Hepatocyte (in vitro differentiated cells): Measurements from ENCODE around the gene NPC1. TPM values are rescaled to one million over a fixed set of nuclear protein-coding genes. Genes with fewer than 3 reads are reported as not detected.

Source experiments
- DNase-seq: peaks from one replicate; pipeline ENCODE4 v3.0.0-alpha.2; 2016; ENCODE audit warnings: low spot score
- H2AFZ ChIP-seq: fragments of 200-600 bp; sonication (generic); 2 replicates; pipeline ENCODE4 v1.6.0; 2016; ENCODE audit warnings: antibody characterized with exemption, mild to moderate bottlenecking
- H3K27ac ChIP-seq: fragments of 200-600 bp; sonication (generic); 2 replicates; pipeline ENCODE4 v1.5.1; 2016; ENCODE audit warnings: mild to moderate bottlenecking
- H3K27me3 ChIP-seq: fragments of 200-600 bp; sonication (generic); 2 replicates; pipeline ENCODE4 v1.6.1; 2016
- H3K36me3 ChIP-seq: fragments of 200-600 bp; sonication (generic); replicated peaks from 2 replicates; pipeline ENCODE4 v1.5.1; 2016; ENCODE audit warnings: low read depth; ENCODE audit not compliant: insufficient read depth
- H3K4me1 ChIP-seq: fragments of 200-600 bp; sonication (generic); 2 replicates; pipeline ENCODE4 v1.5.1; 2016; ENCODE audit warnings: mild to moderate bottlenecking, moderate library complexity; ENCODE audit not compliant: insufficient read depth
- H3K4me2 ChIP-seq: fragments of 200-600 bp; sonication (generic); 2 replicates; pipeline ENCODE4 v1.6.0; 2016
- H3K4me3 ChIP-seq: fragments of 200-600 bp; sonication (generic); 2 replicates; pipeline ENCODE4 v1.5.1; 2016; ENCODE audit warnings: mild to moderate bottlenecking
- H3K79me2 ChIP-seq: fragments of 200-600 bp; sonication (generic); 2 replicates; pipeline ENCODE4 v1.6.0; 2017; ENCODE audit warnings: mild to moderate bottlenecking
- H3K9me2 ChIP-seq: fragments of 200-600 bp; sonication (generic); replicated peaks from 2 replicates; pipeline ENCODE4 v1.6.0; 2017; ENCODE audit warnings: mild to moderate bottlenecking; ENCODE audit not compliant: insufficient read depth
- H3K9me3 ChIP-seq: fragments of 200-600 bp; sonication (generic); 2 replicates; pipeline ENCODE4 v1.5.1; 2016; ENCODE audit warnings: low read depth, mild to moderate bottlenecking
- H4K20me1 ChIP-seq: fragments of 200-600 bp; sonication (generic); 2 replicates; pipeline ENCODE4 v1.6.0; 2016; ENCODE audit warnings: mild to moderate bottlenecking; ENCODE audit not compliant: insufficient read depth, poor library complexity, severe bottlenecking
- CTCF ChIP-seq: fragments of 200-600 bp; sonication (generic); IDR thresholded peaks from 2 replicates; pipeline ENCODE4 v1.5.1; 2016; ENCODE audit warnings: antibody characterized with exemption, mild to moderate bottlenecking; ENCODE audit not compliant: poor library complexity
- EZH2 ChIP-seq: fragments of 200-600 bp; sonication (generic); IDR thresholded peaks from 2 replicates; pipeline ENCODE4 v1.6.1; 2016; ENCODE audit warnings: antibody characterized with exemption, mild to moderate bottlenecking, borderline replicate concordance
- EZH2phosphoT487 ChIP-seq: fragments of 200-600 bp; sonication (generic); IDR thresholded peaks from one replicate; pipeline ENCODE4 v1.6.1; 2018; ENCODE audit warnings: antibody characterized with exemption, mild to moderate bottlenecking, low read depth, moderate library complexity; ENCODE audit not compliant: unreplicated experiment, severe bottlenecking
- WGBS: methylation state at CpG from one replicate; pipeline ENCODE4 v1.1.6; 2016; ENCODE audit warnings: low lambda C conversion rate; ENCODE audit errors: missing lambda C conversion rate; 5-methylcytosine and 5-hydroxymethylcytosine counted together
- polyA plus RNA-seq: library from polyadenylated mRNA; unstranded; fragments of >200 nt; fragmentation: Nextera tagmentation; extraction: Ambion mirVana; gene quantifications from 2 replicates; pipeline ENCODE4 v1.2.1, GENCODE V29; 2016
- total RNA-seq: library from RNA; depleted of rRNA; stranded (reverse); fragments of >200 nt; gene quantifications from 2 replicates; pipeline ENCODE4 v1.2.3, GENCODE V29; 2014

NPC1 gene
- total and polyA plus RNA-seq, 2 experiments from 2014 or later: 54.0 to 77.2 TPM

GRCh38 chr18:23634692-23635091 is 48.4 kb upstream of the NPC1 start:
- Histone ChIP-seq H3K4me3 (no peak overlapping the region), H3K9me2 (no peaks in the 10 kb centered on the region), H3K27ac (no peak overlapping the region), H3K4me2 (no peak overlapping the region), H3K9me3 (no peaks in the 10 kb centered on the region), H3K4me1 (peaks cover 4% of the 10 kb centered on the region), H3K27me3 (no peaks in the 10 kb centered on the region), H3K36me3 (no peaks in the 10 kb centered on the region), H3K79me2 (no peaks in the 10 kb centered on the region), H2AFZ (no peak overlapping the region), H4K20me1 (no peaks in the 10 kb centered on the region)
- DNase-seq: no peak
- 71% methylated on average over 3 of the region's 3 CpGs for WGBS
- TF ChIP-seq EZH2phosphoT487 (no peak), CTCF (no peak), EZH2 (no peak)

GRCh38 chr18:23632615-23633014 is 46.3 kb upstream of the NPC1 start:
- TF ChIP-seq EZH2 (no peak), CTCF (no peak), EZH2phosphoT487 (no peak)
- H3K9me3 ChIP-seq: no peaks in the 10 kb centered on the region
- H4K20me1 ChIP-seq: no peaks in the 10 kb centered on the region
- H3K4me3 ChIP-seq: no peak overlapping the region
- H3K4me1 ChIP-seq: peaks cover 10% of the 10 kb centered on the region
- no peaks in the 10 kb centered on the region for H3K36me3 ChIP-seq
- H3K79me2 ChIP-seq: no peaks in the 10 kb centered on the region
- no peak overlapping the region for H2AFZ ChIP-seq
- H3K27me3 ChIP-seq: no peaks in the 10 kb centered on the region
- DNase-seq: no peak
- H3K4me2 ChIP-seq: no peak overlapping the region
- H3K27ac ChIP-seq: no peak overlapping the region
- no peaks in the 10 kb centered on the region for H3K9me2 ChIP-seq
- 64% methylated on average over 1 of the region's 1 CpG for WGBS

GRCh38 chr18:23631746-23632145 is 45.4 kb upstream of the NPC1 start:
- 39% methylated on average over 11 of the region's 11 CpGs for WGBS
- no peak overlapping the region for H3K4me2 ChIP-seq
- H3K4me1 ChIP-seq: peaks cover 17% of the 10 kb centered on the region
- H3K27me3 ChIP-seq: no peaks in the 10 kb centered on the region
- H3K36me3 ChIP-seq: no peaks in the 10 kb centered on the region
- DNase-seq: no peak
- no peaks in the 10 kb centered on the region for H4K20me1 ChIP-seq
- H2AFZ ChIP-seq: no peak overlapping the region
- TF ChIP-seq EZH2phosphoT487 (no peak), CTCF (no peak), EZH2 (no peak)
- H3K4me3 ChIP-seq: no peak overlapping the region
- no peaks in the 10 kb centered on the region for H3K79me2 ChIP-seq
- no peak overlapping the region for H3K27ac ChIP-seq
- H3K9me3 ChIP-seq: no peaks in the 10 kb centered on the region
- no peaks in the 10 kb centered on the region for H3K9me2 ChIP-seq

GRCh38 chr18:23631312-23631711 is 45.0 kb upstream of the NPC1 start:
- no peak overlapping the region for H3K4me2 ChIP-seq
- 98% methylated on average over 5 of the region's 5 CpGs for WGBS

More at GRCh38 chr18:23631312-23631711, 45.0 kb upstream of the NPC1 start:
- Histone ChIP-seq H3K9me3 (no peaks in the 10 kb centered on the region), H3K9me2 (no peaks in the 10 kb centered on the region), H3K36me3 (no peaks in the 10 kb centered on the region), H4K20me1 (no peaks in the 10 kb centered on the region), H3K4me3 (no peak overlapping the region), H3K27me3 (no peaks in the 10 kb centered on the region), H3K79me2 (no peaks in the 10 kb centered on the region), H2AFZ (no peak overlapping the region), H3K4me1 (peaks cover 19% of the 10 kb centered on the region), H3K27ac (no peak overlapping the region)
- TF ChIP-seq CTCF (no peak), EZH2 (no peak), EZH2phosphoT487 (no peak)
- no peak for DNase-seq
